ENCODE data around the gene ZNF778.

The ZNF778 gene

GRCh38 chr16:89273741-89274472 is 56.4 kb downstream of the ZNF778 start:
- no peak for TF ChIP-seq CTCF (IDR thresholded peaks at IDR 0.05; ENCODE audit: insufficient read depth, low read length, missing control alignments)
- DNase-seq (ENCODE audit: low read depth, low spot score) = no peak
- CTCF ChIA-PET = interaction anchor here (3.8 kb wide), 1 partner anchor 15 kb away, joined by 21 read pairs; no protein-coding TSS in a partner anchor
- H3K4me3 ChIP-seq (ENCODE audit: low read depth, low read length) = no peak overlapping the region
- POLR2A ChIA-PET = no interaction called here

GRCh38 chr16:89274561-89275283 is 57.2 kb downstream of the ZNF778 start:
- POLR2A ChIA-PET = interaction anchor here (0.7 kb wide), 1 partner anchor 36 kb away, joined by 3 read pairs; no protein-coding TSS in a partner anchor
- TF ChIP-seq CTCF (IDR thresholded peaks at IDR 0.05; ENCODE audit: insufficient read depth, low read length, missing control alignments) = no peak
- CTCF ChIA-PET = interaction anchor here (3.8 kb wide), 1 partner anchor 14 kb away, joined by 21 read pairs; no protein-coding TSS in a partner anchor

GRCh38 chr16:89275284-89275584 is 57.7 kb downstream of the ZNF778 start:
- ChIA-PET CTCF (no interaction called here), POLR2A (interaction anchor here (0.7 kb wide), 1 partner anchor 35 kb away, joined by 3 read pairs; no protein-coding TSS in a partner anchor)
- H3K4me3 ChIP-seq (ENCODE audit: low read depth, low read length) = no peak overlapping the region
- DNase-seq (ENCODE audit: low read depth, low spot score) = no peak
- TF ChIP-seq CTCF (IDR thresholded peaks at IDR 0.05; ENCODE audit: insufficient read depth, low read length, missing control alignments) = no peak

More at GRCh38 chr16:89274561-89275283, 57.2 kb downstream of the ZNF778 start:
- no peak for DNase-seq (ENCODE audit: low read depth, low spot score)
- no peak overlapping the region for H3K4me3 ChIP-seq (ENCODE audit: low read depth, low read length)

GRCh38 chr16:89275837-89276720 is 58.6 kb downstream of the ZNF778 start:
- DNase-seq (ENCODE audit: low read depth, low spot score) = no peak
- CTCF ChIA-PET = no interaction called here
- no peak for TF ChIP-seq CTCF (IDR thresholded peaks at IDR 0.05; ENCODE audit: insufficient read depth, low read length, missing control alignments)
- no peak overlapping the region for H3K4me3 ChIP-seq (ENCODE audit: low read depth, low read length)
- POLR2A ChIA-PET = no interaction called here

GRCh38 chr16:89277049-89277448 is 59.5 kb downstream of the ZNF778 start:
- TF ChIP-seq CTCF (IDR thresholded peaks at IDR 0.05; ENCODE audit: insufficient read depth, low read length, missing control alignments) = no peak
- ChIA-PET POLR2A (no interaction called here), CTCF (interaction anchor here (2.8 kb wide), 1 partner anchor 12 kb away, joined by 17 read pairs; no protein-coding TSS in a partner anchor)

More at GRCh38 chr16:89277049-89277448, 59.5 kb downstream of the ZNF778 start:
- no peak for DNase-seq (ENCODE audit: low read depth, low spot score)
- no peak overlapping the region for H3K4me3 ChIP-seq (ENCODE audit: low read depth, low read length)
